ENCODE measurements around the gene KLHL22.
"Not testable (repeated sequence)": the region's sequence is repeated elsewhere in the genome, so short reads cannot be mapped to it uniquely, and the experiment has no call there.

The KLHL22 gene

GRCh38 chr22:20523086-20523983 lies 27.7 kb upstream of the KLHL22 start:
- DNase-seq, result no peak

GRCh38 chr22:20522134-20523004 lies 26.8 kb upstream of the KLHL22 start:
- DNase-seq, result no peak

GRCh38 chr22:20520093-20520511 lies 24.5 kb upstream of the KLHL22 start:
- DNase-seq, result no peak

GRCh38 chr22:20519558-20519957 lies 24.0 kb upstream of the KLHL22 start:
- no peak for DNase-seq

DNA sequence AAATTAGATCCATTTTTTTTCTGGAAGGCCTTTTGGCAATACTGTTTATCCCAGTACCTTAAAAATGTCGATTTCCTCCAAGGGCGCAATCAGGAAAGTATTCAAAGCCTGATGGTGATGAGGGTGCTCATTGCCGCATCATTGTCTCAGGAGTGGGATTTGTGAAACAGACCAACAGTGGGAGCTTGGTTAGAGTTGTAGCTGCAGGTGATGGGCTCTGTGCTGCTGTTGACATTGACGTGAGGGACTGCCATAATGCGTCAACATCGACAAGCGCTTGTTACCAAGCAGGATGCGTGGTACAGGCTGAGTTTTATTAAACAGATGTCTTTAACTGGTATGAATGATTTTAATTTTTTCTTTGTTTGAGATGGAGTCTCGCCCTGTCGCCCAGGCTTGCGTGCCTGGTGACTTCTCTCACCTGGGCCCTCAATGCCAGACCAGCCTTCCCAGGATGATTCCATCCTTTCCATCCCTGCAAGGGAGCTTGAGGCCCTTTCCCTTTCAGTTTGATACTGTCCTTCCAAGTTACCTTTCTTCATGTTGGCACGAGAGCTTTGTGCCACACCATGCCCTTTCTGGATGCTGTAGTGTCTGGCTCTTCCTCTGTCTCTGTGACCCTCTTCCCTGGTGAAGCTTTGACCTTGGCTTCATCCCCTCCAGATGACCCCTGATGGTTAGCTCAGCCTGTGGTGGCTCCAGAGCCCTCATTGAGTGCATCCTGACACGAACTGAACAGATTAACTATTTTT lies 22.4 kb upstream of the KLHL22 start:
- no peak for DNase-seq

DNA sequence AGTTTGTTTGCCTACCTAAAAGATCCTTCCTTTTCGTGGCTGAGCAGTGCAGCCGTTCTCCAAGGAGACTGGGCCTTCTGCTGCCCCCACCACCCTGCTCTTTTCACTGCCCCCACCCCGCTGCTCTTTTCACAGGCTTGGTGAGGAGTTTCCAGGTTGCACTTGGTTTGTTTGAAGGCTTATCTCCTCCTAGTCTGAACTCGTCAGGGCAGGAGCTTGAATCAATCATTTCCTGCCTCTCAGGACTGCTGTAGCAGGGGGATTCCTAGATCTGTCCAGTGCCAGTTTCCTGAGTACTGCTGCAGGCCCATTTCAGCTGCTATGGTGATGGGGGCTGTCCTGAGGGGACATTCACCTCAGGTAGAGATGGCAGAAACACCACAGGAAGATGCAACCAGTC lies 21.8 kb upstream of the KLHL22 start:
- DNase-seq, result no peak

DNA sequence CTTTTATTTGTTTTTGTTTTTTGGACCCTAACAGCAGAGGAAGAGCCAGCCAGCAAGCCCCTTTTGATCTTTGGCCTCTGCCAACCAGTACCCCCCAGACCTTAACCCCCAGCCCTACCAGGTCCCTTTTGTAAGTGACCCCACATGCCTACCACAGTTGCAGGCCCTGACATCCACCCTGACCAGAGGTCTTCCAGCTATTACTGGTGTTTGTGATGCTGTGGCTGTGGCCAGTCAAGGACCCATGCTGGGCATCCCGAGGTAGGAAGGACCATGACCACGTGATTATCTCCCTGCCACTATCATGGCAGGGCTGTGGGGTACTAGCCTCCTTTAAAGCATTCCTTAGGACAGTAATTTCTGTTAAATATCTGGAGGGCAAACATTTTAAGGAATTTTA lies 20.8 kb upstream of the KLHL22 start:
- no peak for DNase-seq

- DNase-seq, result no peak
These were observed 19.2 kb upstream of the KLHL22 start for GRCh38 chr22:20514658-20515406.

- DNase-seq, result no peak
These were observed 16.1 kb upstream of the KLHL22 start for GRCh38 chr22:20511578-20512229.

GRCh38 chr22:20510811-20511577 lies 15.4 kb upstream of the KLHL22 start:
- DNase-seq, result no peak

GRCh38 chr22:20509344-20510047 lies 13.9 kb upstream of the KLHL22 start:
- no peak for DNase-seq

DNA sequence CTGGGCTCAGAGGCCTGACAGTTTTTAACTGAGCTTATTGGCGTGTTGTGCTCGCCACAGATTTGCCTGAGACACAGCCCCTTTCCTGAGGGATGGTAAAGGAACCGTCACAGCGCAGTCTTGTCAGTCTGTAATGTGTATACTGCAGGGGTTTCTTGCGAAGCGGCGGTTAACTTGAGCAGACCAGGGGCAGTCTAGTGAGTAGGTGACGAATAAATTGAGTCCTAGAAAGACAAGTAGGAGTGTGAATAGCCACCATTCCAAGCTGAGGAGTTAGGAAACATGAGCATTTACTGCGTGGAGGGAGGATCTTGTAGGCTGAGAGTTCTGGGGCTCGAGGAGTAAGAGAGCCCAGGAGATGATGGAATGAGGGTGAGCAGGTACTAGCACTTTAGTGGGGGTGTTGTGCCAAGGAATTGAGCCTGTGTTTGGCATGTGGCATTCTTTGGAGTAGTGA lies 13.2 kb upstream of the KLHL22 start:
- no peak for DNase-seq

GRCh38 chr22:20508067-20508755 lies 12.6 kb upstream of the KLHL22 start:
- DNase-seq, result not testable (repeated sequence)

GRCh38 chr22:20507253-20508066 lies 11.9 kb upstream of the KLHL22 start, which contains the start of gene MED15:
Gene MED15 (plus strand): TSS chr22:20507610. CDS start chr22:20507679, 69 bp downstream.
- peak; percentile 81 to 88 for DNase-seq

DNA sequence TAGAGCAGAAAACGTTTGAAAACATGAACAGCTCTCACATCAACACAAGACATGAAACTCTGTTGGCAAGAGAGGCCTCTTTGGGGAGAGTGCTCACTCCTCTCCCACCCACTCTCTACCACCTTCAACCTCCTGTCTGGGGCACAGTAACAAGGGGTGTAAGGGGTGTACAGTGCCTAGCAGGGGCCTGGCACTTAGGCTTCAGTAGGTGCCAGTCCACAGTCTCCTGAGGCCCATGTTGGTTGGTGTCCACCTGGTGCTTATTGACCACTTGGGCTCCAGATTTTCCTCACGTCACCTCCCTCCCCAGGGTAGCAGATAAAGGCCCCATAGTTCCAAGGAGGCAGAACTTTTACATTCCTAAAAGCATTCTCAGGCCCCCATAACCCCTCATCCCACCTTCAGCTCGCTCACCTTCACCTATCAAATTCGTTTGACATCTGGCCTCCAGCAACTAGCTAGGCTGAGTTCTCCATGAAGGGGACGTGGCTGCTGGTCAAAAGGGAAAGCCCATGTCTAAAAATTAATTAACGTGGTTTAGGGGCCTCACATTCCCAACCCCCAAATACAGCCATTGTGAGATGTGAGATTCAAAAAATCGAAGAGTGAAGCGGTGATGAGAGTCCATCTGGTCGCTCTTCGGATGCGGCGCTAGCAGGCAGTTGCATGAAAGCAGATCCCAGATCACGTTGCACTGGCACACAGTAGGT lies 11.1 kb upstream of the KLHL22 start:
- DNase-seq, result no peak

DNA sequence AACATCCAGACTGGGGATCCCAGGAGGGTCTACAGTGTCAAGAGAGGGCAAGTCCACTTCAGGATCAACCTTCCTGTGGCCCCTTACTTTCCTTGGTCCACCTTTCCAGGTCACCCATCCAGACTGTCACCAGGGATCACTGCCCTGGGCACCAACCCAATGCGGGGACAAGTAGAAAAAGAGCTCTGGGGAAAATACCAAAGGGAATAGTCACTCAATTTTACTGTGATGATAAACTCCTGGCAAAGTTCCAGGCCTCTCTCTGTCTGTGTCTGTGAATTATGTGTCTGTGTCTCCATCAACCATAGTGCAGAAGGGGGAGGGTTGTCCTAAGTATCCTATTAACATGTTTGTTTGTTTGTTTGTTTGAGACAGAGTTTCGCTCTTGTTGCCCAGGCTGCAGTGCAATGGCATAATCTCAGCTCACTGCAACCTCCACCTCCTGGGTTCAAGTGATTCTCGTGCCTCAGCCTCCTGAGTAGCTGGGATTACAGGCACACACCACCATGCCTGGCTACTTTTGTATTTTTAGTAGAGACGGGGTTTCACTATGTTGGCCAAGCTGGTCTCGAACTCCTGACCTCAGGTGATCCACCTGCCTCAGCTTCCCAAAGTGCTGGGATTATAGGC lies 8.8 kb upstream of the KLHL22 start:
- not testable (repeated sequence) for DNase-seq

GRCh38 chr22:20503816-20504215 lies 8.2 kb upstream of the KLHL22 start:
- DNase-seq, result no peak
